Measurements from ENCODE around the gene PHKB. TPM values are rescaled to one million over a fixed set of nuclear protein-coding genes. Genes with fewer than 3 reads are reported as not detected.

Gene PHKB
- 28.0 to 35.9 TPM (median 34.0 TPM) in 5 replicates for total RNA-seq (2022; extraction: Qiagen RNA extraction; ENCODE audit: low read depth)

DNA sequence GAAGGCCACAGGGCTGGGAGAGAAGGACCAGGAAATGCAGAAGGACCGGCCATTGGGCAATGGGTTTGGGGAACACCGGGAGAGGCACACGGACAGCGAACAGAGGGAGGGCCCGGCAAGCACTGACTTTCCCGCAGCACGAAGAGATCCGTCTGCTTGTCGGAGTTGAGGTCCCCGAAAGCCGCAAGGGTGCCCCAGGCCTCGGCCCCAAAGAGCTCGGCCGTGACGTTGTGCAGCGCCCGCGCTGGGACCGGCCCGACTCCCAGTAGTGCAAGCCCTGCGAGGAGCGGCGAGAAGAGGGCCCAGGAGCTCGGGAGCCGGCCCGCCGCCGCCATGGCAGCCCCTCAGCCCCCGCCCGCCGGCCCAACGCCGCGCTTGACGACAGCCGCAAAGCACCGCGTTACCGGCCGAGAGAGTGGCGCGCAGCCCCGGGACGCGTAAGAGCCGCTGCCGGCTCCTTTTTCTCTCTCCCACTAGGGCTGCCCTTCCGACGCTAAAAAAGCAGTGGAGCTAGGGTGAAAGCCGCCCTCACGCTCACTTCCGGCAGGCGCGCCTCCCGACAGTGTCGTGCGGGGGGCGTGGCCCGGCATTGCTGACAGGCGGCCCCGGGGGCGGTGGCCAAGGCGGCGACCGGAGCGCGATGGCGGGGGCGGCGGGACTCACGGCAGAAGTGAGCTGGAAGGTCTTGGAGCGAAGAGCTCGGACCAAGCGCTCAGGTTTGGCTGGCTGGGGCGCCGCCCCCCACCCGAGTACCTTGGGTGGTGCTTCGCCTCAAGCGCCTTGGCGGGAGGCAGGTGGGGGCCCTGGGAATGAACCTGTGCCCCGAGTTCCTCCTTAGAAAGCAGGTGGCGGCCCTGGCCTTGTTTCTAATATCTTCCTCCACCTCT is at the start of gene PHKB, which contains the start of gene ITFG1:
Gene PHKB, plus strand, starts transcription at position 621 of the 887 bp plus-strand sequence. Its CDS starts 20 bp downstream, at position 641.
Gene ITFG1, minus strand, starts transcription at position 353 of the 887 bp plus-strand sequence. Its CDS starts 18 bp downstream, at position 335.

Other genes starting within 250 kb of the PHKB start
- 39.0 to 47.8 TPM (median 39.6 TPM) in 5 replicates for gene ITFG1, start 268 bp upstream of the PHKB start, total RNA-seq (2022; extraction: Qiagen RNA extraction; ENCODE audit: low read depth)